NCI-H2029 treated with DMSO at 0.1 percent for 48 hours (cell line): ENCODE measurements around the gene GPATCH2L.

ENCODE experiments used
- DNase-seq: peaks from one replicate; lab custom pipeline; 2025; lab: John Stamatoyannopoulos, UW

The GPATCH2L gene

DNA sequence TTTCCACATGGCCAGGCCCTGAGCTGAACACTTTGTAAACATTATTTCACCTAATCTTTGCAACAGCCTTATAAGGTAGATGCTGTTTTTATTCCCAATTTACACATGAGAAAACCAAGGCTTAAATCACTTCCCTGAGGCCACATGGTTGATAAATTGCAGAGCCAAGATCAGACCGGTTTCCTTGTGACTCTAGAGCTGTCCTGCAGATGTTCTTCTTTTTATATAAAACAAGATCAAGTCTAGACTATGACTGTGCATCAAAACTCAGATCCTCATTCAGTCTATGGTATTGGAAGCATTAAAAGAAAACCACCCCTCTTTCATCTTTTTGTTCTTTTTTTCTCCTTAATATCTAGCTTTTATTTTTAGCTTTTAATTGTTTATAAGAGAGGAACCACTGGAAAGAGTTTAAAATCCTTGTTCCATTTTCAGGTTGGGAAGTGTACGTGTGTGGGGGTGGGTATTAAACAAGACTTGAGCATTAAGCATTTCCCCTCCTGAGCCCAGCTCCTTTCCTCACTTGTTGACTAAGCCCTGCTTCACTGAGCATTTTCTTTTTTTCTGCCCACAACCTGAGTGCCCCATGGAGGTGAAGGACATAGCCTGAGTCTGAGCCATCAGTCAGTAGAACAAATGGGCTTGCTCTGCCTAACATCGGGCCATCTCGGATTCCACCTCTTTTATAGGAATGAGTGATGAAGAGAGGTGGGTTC lies 45.4 kb downstream of the GPATCH2L start:
- no peak for DNase-seq

DNA sequence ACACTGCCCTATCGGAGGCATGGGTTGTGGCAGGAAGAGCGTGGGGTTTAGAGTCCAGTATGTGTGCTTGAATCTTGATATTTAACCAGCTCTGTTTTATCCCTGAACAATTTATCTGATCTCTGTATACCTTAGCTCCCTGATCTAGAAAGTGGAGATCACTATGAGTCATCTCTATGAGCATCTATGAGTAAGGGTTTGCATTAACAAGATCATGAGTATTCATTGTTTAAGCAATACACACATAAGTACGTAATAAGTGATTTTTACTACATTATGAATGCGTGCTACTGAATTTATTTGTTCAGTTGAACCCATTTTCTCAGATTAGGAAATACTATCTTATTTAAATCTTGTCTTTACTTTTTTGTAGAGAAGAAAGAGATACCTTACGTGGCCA lies 49.4 kb downstream of the GPATCH2L start:
- DNase-seq = no peak

DNA sequence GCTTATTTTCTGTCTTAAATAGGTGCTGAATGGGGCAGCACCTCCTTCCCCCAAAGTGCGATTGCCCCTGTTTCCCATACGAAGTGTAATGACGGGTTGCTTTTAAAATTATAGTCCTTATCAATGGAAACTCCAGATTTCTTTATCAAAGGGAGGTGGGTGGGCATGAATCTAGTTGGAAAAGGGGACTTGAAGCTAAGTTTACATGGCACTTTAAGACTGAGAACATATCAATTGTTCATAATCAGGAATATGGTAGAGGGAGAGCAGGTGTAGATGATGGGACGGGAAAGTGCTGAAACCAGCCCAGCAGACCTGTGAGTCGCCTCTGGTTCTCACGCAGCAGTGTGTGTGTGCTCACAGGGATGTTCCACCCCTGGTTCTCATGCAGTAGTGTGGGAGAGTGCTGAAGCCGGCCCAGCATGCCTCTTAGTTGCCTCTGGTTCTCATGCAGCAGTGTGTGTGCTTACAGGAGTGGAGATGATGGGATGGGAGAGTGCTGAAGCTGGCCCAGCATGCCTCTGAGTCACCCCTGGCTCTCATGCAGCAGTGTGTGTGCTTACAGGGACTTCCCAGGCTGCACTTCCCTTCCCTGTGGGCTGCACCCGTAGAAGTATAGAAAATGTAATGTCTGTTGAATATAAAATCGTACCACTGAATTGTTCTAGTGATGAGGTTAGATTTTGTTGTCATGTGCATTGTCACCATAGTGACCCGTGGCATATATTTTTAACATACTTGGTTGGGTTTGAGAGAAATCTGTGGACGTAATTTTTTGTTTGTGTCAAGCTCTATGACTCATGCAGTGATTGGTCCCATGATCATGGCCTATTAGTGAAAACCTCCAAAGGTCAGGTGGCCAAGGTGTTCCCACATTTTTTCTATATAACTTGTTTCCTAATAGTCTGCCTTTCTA lies 51.6 kb downstream of the GPATCH2L start:
- no peak for DNase-seq

DNA sequence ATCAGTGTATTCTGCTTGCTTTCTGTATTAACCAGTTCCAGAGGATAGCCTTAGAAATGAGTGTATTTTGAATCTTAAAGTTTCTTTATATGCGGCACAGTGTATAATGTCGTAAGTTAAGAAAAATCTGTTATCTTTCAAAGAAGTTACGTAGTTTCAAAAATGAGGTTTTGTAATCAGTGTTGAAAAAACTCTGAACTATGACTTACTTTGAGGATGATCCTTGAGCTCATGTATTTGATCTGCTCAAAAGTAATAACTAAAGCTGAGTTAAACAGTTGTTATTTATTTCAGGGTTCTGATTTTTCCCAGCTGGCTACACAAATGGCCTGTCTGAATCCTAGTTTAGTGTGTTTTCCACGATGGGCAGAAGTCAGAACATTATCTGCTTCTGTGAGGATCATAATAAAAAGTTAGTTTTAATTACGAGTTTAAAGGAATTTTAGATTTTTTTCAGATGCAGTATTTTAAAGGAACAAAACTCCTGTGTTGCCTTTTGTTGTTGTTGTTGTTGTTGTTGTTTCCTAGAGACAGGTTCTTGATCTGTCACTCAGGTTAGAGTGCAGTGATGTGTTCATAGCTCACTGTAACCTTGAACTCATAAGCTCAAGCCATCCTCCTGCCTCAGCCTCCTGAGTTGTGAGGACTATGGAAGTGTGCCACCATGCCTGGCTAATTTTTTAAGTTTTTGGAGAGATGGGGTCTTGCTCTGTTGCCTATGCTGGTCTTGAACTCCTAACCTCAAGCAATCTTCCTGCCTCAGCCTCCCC lies 52.9 kb downstream of the GPATCH2L start:
- DNase-seq = no peak

DNA sequence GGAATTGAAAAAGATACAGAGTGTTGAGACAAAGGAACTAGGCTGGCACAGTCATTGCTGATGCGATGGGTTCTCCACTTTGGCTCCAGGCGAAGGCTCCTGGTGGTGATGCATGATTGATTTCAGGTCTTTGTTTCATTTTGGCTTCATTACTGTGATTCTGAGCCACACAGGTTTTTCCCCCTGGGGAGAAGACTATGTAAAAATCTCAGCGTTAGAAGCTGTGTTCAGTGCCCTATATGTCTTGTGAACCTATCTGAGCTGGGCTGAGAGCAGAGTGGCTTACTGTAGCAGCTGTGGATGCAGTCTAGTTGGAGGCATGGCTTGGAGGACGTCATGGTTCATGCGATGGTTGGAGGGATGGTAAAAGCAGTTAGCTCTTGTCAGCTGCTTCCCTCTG lies 54.0 kb downstream of the GPATCH2L start:
- no peak for DNase-seq

DNA sequence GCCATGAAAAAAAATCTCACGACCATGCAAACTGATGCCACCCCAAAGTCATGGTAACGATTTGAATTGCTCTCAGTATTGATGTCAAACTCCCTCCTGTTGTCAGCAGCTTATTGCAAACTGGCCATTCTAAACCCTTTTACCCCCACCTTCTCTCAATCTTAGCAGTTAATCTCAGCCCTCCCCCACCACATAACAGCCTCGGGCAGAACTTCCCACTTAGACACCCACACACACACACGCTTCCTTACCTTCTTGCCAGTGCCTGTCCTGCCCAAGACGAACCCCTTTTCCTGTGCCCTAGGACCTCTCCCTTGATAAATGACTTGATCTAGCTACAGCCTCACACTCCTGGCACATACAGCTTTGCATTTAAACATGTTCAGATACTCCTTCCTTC lies 56.6 kb downstream of the GPATCH2L start:
- no peak for DNase-seq

DNA sequence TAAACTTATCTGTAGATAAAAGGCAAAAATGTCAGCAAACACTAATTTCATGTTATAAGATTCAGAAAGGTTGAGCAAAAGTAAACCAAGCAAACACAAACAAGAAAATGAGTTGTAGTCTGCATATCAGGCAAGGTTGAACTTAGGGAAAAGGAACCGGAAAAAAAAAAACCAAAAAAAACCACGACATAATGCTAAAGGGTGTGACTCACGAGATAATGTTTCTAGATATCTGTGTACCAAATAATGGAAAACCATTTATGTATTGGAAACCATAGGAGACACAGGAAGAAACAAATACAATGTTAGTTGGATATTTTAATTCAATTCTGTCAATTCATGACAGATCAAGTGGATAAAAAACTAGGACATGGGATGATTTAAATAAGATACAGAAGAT lies 60.5 kb downstream of the GPATCH2L start:
- DNase-seq = no peak

DNA sequence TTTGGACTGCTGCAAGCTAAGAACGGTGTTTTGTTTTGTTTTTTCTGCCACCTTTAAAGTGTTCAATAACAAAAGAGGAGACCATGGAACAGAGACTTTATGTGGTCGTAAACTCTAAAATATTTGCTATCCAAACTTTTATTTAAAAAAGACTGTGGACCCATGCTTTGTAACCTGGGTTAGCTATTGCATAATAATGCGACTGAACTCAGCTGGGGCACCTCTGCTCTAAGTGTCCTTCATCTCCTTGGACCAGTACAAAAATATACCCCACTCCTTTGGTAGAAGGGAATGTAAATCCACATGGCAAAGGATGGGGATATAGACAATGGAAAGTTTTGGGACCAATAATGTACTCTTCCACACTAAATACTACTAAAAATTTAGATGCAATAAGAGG lies 65.5 kb downstream of the GPATCH2L start:
- DNase-seq = no peak

DNA sequence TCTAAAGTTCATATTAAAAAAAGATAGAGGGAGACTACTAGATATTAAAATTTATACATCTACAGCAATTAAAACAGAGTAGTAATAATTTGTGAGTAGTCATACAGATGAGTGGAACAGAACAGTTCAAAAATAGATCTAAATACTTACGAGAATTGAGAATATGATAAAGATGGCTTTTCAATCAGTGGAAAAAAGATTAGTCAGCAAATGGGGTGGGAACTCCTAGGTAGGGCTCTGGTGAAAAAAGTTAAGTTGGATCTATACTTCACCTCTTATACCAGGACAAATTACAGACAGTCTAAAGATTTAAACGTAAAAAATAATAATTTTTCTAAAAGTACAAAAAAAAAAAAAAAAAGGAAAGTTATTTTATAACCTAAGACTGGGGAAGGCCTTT lies 66.9 kb downstream of the GPATCH2L start:
- DNase-seq = no peak

DNA sequence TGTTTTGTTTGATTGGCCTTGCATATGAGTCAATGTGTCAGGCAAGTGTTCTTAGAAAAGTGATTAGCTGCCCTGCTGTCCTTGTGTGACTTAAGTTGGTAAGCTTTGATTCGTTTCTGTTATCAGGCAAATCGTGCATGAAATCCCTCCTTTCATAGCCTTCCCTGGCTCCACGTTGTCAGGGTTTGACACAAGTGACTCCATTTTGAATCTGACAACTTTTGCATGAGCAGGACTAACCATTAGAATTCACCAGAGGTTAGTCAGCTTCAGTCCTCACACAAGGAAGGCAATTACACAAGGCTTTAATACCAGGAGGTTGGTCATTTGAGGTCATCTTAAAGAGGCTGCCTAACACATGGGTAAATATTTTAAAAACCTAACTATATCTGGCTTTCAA lies 68.2 kb downstream of the GPATCH2L start:
- no peak for DNase-seq

DNA sequence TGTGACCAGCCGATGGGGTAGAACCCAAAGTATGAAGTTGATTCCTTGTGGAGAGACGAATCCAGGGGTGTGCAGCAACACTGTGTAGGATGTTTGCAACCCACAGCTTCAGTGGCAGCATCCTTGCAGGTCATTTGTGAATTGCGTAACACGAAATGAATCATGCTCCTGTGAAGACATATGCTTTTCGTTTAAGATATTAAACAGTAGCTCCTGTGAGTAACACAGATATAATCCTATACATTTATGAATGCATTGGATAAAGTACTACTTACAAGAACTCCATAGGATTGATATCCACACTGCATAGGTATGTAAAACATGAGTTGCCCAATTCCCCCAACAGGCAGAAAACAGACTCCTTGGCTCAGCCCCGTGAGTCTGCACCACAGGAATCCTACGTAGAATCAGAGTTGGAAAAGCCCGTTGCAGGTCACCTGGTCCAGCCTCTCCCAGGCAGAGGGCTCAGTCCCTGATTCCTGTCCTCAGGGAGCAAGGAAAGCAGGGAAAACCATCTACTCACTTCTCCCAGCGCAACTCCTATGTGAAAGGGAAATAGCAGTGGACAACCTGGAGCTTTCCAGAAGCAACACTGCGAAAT lies 75.8 kb downstream of the GPATCH2L start:
- no peak for DNase-seq

DNA sequence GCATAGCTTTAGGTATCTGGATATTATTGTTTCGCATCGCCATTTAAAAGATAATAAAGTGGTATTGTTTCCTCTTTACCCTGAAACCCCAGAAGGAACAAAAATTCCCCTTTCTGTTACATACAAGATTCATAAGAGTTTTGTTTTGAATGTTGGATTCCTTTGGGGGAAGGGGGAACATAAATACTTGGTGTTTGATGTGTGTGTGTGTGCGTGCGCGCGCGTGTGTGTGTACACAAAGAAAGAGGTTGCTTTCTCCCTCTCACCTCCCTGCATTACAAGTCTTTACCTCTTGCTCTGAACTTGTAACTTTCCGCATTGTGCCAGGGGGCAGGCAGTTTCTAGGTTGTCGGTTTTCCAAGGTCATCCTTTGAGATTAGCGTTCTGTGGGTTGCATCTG lies 76.4 kb downstream of the GPATCH2L start:
- DNase-seq = no peak

DNA sequence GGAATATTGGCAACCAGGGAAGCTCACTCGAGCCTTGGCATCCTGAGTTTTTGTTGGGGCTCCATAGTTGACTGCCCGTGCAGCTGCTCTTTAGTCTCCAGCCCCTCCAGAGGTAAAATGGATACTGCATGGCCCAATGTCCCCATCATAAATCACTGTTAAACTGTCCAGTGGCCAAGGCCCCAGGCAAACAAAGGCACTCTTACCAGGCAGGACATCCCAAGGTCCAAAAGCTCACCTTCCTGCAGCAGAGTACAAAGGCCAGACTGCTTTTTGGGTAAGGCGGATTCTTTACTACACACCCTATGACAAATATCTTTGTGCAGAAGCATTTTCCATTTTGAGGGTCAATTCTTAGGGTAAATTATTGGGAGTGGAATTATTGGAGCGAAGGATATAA lies 81.1 kb downstream of the GPATCH2L start:
- no peak for DNase-seq

DNA sequence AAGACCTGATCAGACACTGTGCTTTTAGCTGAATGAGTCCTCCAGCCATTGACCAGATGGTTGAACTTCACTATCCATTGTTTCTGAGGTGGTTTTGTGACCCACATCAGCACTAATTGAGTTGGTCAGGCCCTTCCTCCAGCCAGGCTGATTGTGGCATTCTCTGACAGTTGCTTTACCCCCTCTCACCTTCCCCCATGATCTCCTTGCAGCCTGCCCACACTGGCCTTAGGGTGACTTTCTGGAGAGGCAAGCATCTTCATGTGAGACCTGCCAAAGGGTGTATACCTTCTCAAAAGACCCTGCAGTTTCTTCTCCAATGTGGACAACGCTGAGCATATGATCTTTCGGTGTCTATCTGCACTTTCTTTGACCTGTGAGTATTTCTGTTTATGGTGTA lies 83.9 kb downstream of the GPATCH2L start:
- no peak for DNase-seq

DNA sequence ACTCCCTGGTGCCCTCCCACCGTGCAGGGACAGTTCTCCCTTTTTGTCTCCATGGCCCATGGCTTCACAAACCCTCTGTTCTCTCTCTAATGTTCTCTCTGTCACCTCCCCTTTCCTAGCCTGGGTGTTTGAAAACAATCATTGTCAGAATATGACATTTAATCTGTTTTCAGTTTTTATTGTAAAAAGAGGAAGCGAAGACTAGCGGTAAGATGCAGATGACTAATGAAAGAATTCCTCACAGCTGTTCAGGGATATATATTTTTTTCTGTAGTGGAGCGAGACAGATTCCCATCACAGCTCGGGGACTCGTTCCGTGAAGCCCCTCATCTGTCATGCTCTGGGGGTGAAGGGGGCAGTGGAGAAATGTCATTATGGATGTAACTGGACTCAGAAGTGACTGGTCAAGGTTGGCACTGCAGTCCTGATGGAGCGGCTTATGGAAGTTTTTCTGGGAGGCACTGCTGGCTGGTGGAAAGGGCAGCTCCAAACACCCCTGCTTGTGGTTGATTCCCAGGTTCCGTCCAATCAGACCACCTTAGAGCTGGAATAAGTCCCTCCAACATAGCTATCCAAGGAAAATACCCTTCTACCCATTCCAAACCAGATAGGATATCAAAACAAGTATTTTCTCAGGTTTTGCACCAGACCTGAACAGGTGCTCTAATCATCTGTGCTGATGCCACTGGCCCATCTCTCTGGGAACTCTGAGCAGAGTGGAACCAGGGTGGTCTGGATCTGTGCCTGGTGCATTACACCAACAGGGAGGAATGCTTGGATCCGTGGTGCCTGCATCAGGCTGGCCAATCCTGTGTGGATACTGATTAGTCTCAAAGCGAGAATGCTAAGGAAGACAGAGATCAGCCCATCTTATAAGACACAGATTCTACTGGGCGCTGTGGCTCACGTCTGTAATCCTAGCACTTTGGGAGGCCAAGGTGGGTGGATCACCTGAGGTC lies 84.7 kb downstream of the GPATCH2L start:
- no peak for DNase-seq

DNA sequence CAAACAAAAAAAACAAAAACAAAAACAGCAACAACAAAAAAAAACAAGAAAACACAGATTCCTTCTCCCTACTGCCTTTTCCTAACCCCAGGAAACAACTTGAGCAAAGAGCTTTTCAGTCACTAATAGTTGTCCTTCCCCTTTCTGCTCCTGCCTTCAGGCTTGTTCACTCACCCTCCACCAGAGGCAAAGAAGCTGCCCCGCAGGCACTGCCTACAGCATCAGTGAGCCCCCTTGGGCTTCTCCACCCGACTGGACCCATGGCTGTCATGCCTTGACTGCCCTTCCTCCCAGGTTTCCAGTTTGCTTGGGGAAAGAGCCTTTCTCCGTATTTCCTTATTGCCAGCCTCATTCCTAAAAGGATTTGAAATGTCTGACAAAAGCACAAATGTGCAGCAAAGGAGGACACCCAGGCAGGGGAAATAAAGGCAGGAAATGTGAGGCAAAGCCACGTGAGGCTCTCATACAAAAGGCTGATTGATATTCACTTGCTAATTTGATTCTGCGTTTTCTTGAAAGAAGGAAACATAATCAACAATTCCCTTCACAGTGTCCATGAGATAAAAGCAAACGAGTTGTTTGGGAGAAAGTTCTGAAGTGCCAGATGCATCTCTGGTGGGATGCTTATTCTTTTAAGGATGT lies 85.7 kb downstream of the GPATCH2L start:
- no peak for DNase-seq

DNA sequence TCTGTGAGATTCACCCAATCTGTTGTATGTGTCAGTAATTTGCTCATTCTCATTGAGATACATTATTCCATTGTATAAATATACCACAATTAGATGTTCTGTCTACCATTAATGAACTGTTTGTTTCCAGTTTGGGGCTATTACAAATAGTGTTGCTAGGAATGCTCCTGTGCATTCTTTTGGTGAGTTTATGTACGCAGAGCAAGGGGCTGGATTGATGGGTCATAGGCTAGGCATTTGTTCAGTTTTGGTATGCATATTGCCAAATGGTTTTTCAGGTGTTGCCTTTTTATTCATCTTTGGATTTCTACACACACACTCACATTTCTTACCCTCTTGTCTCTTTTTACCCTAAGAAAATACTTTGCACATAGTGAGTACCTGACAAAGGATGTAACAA lies 93.4 kb downstream of the GPATCH2L start:
- DNase-seq = no peak

DNA sequence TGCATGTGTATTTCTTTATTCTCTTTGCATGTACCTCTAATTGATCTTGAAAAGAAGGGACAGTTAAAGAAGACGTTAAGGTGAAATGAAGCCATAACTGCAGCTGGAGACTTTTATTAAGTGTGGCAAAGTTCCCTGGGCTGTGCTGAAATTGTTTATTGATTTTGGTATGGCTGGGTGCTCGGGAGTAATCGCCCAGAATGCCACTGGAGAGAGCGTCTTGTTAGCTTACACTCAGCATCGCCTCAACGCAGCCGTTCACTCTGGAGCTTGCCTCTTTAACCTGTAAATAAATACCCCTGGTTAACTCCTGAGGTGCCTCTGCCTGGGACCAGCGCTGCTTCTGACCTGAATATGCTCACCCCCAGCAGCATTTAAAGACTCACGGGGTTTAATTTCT lies 98.6 kb downstream of the GPATCH2L start:
- no peak for DNase-seq

DNA sequence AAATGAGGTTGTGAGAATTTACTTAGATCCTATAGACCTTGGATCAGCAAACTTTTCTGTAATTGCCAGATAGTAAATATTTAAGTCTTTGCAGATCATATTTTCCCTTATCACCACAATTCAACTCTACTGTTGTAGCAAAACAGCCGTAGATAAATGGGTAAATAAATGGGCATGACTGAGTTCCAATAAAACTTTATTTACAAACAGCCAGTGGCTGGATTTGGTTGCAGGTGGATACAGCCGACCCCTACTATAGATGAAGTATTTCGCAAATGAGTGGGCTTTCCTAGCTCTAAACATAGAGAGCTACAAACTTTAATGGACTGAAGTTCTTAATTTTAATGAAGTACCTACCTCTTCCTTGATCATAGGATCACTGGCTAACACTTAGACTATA lies 100.7 kb downstream of the GPATCH2L start:
- DNase-seq = no peak

DNA sequence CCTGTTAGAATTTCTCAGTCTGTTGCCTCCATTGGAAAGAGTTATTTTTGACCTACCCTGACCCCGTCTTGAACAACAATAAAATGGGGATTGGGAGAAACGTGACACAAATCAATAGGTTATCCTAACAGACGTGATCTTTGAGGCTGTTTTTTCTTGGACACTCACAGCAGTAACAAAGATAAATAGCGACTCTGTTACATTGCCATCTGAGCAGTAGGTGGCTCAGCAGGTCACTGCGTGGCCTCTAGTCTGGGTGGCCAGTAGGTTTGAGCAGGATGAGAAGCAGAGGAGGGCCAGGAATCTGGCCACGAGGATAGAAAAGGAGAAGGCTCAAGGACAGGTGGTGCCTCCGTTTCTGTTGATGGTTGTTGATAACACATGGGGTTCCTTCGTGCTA lies 101.4 kb downstream of the GPATCH2L start:
- no peak for DNase-seq

DNA sequence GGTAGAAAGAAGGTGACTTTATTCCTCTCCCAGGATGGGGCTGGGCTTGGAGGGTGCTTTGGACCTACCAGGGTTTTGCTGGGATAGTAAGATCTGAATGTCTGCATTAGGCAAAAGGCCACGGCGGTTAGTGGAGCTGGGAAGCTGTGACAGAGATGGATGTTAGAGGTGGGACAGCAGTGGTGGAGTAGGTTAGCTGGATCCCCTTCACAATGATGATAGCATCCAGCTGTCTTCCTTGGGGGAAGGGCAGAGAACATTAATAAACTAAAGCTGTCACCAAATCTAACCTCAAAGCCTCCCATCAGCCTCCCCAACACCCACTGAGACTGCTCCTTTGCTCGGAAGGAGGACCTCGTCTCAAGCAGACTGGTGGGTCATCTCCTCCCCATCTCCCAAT lies 104.8 kb downstream of the GPATCH2L start:
- no peak for DNase-seq
